HL-60 (cell line): ENCODE measurements around the gene ELL2.

Source experiments
- POLR2AphosphoS5 ChIP-seq: IDR thresholded peaks from 2 replicates; pipeline ENCODE4 v1.6.1; 2012; ENCODE audit warnings: low read depth
- SPI1 ChIP-seq: IDR thresholded peaks from 2 replicates; pipeline ENCODE4 v1.6.1; 2012; ENCODE audit warnings: low read depth, mild to moderate bottlenecking, borderline replicate concordance
- TF ChIP-seq, protein P1 (sequence below): IDR thresholded peaks from one replicate; pipeline ENCODE4 v1.5.1; 2011; ENCODE audit warnings: low read length, control low read depth, inconsistent platforms; ENCODE audit not compliant: insufficient read depth

- TF ChIP-seq, protein P1, sequence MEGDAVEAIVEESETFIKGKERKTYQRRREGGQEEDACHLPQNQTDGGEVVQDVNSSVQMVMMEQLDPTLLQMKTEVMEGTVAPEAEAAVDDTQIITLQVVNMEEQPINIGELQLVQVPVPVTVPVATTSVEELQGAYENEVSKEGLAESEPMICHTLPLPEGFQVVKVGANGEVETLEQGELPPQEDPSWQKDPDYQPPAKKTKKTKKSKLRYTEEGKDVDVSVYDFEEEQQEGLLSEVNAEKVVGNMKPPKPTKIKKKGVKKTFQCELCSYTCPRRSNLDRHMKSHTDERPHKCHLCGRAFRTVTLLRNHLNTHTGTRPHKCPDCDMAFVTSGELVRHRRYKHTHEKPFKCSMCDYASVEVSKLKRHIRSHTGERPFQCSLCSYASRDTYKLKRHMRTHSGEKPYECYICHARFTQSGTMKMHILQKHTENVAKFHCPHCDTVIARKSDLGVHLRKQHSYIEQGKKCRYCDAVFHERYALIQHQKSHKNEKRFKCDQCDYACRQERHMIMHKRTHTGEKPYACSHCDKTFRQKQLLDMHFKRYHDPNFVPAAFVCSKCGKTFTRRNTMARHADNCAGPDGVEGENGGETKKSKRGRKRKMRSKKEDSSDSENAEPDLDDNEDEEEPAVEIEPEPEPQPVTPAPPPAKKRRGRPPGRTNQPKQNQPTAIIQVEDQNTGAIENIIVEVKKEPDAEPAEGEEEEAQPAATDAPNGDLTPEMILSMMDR: no peak
- TF ChIP-seq SPI1: no peak
- TF ChIP-seq POLR2AphosphoS5: no peak
These were observed 52.9 kb downstream of the ELL2 start for GRCh38 chr5:95908799-95909198.
